HepG2 (cell line): Measurements from ENCODE around the gene FBXW8.

ENCODE experiments used
- CHD2 ChIP-seq: IDR thresholded peaks from 2 replicates; pipeline ENCODE4 v1.6.1; 2011; ENCODE audit warnings: low read depth, low read length, improper control_type of control experiment
- CTCF ChIP-seq: sonication (generic); formaldehyde crosslinking; IDR thresholded peaks from 2 replicates; pipeline ENCODE4 v1.5.0; 2020; ENCODE audit warnings: mild to moderate bottlenecking, missing genetic modification reagents, moderate library complexity
- E2F2 ChIP-seq: sonication (generic); formaldehyde crosslinking; IDR thresholded peaks from 2 replicates; pipeline ENCODE4 v1.4.0; 2020; ENCODE audit warnings: missing genetic modification reagents, borderline replicate concordance
- EZH2 ChIP-seq: conservative IDR thresholded peaks from 2 replicates; pipeline ENCODE4 v1.6.1; 2012; ENCODE audit warnings: mild to moderate bottlenecking, low read depth, low read length, moderate library complexity
- MAX ChIP-seq: IDR thresholded peaks from 2 replicates; pipeline ENCODE4 v1.6.1; 2012; ENCODE audit warnings: inconsistent platforms
- PHF8 ChIP-seq: sonication (generic); formaldehyde crosslinking; IDR thresholded peaks from 2 replicates; pipeline ENCODE4 v1.5.0; 2020; ENCODE audit warnings: missing genetic modification reagents
- POLR2AphosphoS5 ChIP-seq: IDR thresholded peaks from 2 replicates; pipeline ENCODE4 v1.6.1; 2012; ENCODE audit warnings: low read depth, low read length
- ZFP90 ChIP-seq: sonication (generic); formaldehyde crosslinking; IDR thresholded peaks from 2 replicates; pipeline ENCODE4 v1.8.0; 2022; ENCODE audit warnings: missing genetic modification reagents, mild to moderate bottlenecking, inconsistent platforms, borderline replicate concordance

GRCh38 chr12:117044790-117045159 is 134.0 kb downstream of the FBXW8 start:
- TF ChIP-seq POLR2AphosphoS5 (0 out of 2 replicates have a peak, but pooled peaks have one; percentile 25), ZFP90 (CRISPR knock-in tag) (no peak), PHF8 (CRISPR knock-in tag) (no peak), E2F2 (CRISPR knock-in tag) (no peak), CTCF (CRISPR knock-in tag) (no peak), EZH2 (no peak), MAX (peak; percentile 39; the same call in 1 of the 2 replicates), CHD2 (no peak)
